ENCODE data around the gene OR6J1. TPM values are rescaled to one million over a fixed set of nuclear protein-coding genes. Genes with fewer than 3 reads are reported as not detected.
"Not testable (repeated sequence)": the region's sequence is repeated elsewhere in the genome, so short reads cannot be mapped to it uniquely, and the experiment has no call there.

Gene OR6J1
- polyA plus RNA-seq, 4 donors: 0.07 to 0.34 (median 0.17) TPM

DNA sequence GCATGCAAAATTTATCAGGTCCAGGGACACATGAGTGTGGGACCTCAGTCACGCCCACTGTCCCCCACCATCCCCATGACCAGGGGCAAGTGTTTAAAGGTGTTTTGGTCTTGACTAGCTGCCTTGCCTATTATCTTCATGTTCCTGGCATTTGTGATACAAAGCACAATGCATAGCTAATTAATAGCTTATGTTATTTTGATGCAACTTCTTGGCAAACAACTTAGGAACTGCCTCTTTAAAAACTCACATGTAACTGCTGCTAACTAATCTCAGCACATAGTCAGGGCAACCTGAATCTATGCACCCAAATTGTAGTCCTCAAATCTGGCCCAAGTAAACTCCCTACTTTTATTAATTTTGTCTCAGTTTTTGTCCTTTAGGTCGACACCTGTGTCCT is 7.4 kb upstream of the OR6J1 start:
- no peak for DNase-seq (ENCODE audit: low read depth in 4 of 4, low spot score in 3 of 4)

- no peak for DNase-seq (ENCODE audit: low read depth in 4 of 4, low spot score in 3 of 4)
Observed at GRCh38 chr14:22650960-22651521, 6.9 kb upstream of the OR6J1 start.

DNA sequence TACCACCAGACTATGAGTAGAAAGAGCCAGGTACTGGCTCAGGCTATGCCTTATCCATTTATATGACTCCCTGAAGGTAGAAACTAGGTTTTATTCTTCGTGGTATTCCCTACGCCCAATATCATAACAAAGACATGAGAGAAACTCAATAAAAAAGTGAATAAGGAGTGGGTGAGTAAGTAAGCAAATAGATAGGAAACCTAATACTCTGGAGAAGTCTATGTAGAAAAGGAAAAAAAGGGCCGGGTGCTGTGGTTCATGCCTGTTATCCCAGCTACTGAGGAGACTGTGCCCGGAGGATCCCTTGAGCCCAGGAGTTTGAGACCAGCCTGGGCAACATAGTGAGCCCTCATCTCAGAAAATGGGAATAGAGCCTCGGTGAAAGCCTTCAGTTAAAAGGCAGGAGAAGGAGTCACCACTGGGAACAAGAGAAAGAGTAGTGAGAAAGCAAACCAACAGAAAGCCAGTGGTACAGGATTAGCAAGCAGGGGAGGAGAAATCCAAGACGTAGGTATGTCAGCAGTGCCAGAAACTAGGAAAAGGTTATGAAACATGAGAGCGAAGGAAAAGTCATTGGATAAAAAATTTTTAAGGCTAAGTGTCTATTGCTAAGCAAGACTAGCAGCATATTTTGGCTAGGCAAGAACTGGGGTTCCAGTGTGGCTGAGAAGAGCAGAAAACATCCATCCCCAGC is 6.0 kb upstream of the OR6J1 start:
- no peak for DNase-seq (ENCODE audit: low read depth in 4 of 4, low spot score in 3 of 4)

DNA sequence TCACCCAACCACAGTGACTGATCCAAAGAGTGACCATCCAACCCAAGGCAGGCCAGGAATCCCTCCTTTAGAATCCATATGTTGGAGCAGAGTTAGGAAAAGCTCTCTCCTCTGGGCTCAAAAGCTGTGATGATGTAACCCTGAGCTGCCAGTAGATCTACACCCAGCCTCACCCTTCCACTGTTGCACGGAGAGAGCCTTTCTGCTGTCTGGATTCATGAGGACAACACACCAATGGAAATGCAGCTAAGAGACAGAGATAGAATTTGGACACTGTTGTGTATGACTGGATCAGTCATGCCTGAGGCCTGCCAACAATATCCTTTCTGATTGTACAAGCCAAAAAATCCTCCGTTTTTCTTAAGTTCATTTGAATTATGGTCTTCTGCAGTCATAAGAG is 4.4 kb upstream of the OR6J1 start:
- DNase-seq (ENCODE audit: low read depth in 4 of 4, low spot score in 3 of 4): no peak

- no peak for DNase-seq (ENCODE audit: low read depth in 4 of 4, low spot score in 3 of 4)
Observed at GRCh38 chr14:22646570-22647254, 2.6 kb upstream of the OR6J1 start.

DNA sequence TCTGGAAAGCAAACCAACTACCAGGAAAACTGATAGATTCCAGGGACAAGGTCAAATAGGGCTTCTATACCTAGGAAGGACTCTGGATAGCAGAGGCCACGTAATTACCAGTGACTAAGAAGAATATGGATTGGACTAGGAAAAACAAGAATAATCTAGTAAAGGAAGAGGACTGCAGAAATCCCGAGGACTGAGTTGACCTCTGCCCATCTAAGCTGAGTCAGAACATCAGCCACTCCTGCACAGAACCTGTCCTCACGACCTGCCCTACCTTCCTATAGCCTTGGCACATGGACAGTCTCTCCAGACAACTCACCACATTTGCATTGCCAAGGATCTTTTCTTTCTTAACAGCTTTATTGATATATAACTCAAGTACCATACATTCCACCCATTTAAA is 2.3 kb downstream of the OR6J1 start:
- no peak for DNase-seq (ENCODE audit: low read depth in 4 of 4, low spot score in 3 of 4)

DNA sequence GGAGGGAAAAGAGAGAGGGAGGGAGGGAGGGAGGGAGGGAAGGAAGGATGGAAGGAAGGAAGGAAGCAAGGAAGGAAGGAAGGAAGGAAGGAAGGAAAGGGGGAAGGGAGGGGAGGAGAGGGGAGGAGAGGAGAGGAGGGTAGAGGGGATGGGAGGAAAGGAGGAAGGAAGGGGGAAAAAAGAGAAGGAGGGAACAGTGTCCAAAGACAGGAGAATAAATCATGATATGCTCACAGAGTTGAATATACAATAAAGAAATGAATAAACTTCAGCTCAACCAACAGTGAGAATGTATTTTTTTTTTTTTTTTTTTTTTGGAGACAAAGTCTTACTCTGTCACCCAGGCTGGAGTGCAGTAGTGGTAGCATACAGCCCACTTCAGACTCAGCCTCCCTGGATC is 4.0 kb downstream of the OR6J1 start:
- no peak for DNase-seq (ENCODE audit: low read depth in 4 of 4, low spot score in 3 of 4)

- not testable (repeated sequence) for DNase-seq (ENCODE audit: low read depth in 4 of 4, low spot score in 3 of 4)
Observed at GRCh38 chr14:22635980-22636379, 8.2 kb downstream of the OR6J1 start.

- DNase-seq (ENCODE audit: low read depth in 4 of 4, low spot score in 3 of 4): no peak
Observed at GRCh38 chr14:22634233-22634900, 9.8 kb downstream of the OR6J1 start.

DNA sequence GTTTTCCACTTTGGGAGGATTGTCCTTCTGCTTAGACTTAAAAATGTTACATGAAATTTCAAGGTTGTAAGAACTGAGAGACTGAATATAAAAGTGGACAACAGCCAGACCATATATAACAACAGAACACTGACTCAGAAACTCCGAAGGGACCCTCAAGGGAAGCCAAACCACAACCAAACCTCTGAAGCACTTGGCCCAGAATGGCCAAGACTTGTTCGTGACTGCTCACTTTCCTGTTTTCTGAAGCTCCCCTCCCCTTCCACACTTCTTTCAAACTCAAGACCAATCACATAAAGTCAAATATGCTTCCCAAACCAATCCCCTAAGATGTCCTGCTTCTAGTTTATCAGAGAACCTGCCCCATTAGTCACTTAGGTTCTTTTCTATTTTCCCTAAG is 13.7 kb downstream of the OR6J1 start:
- no peak for DNase-seq (ENCODE audit: low read depth in 4 of 4, low spot score in 3 of 4)

DNA sequence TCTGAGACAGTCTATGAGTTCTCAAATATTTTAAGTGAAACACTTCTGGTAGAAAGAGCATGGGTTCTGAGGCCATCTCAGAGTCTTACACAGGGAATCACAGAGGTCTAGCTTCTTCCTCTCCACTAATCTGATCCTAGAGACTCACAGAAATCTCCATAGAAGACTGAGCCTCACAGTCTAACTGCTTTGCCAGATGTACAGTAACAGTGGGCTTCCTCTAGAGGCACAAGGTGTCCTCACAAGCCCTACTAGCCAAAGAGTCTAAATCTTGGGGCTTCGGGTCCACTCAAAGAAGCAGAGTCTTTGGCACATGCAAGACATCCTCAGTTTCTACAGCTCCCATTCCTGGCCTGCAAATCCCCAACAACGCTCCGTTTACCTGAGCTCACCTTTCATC is 14.1 kb downstream of the OR6J1 start:
- DNase-seq (ENCODE audit: low read depth in 4 of 4, low spot score in 3 of 4): no peak

GRCh38 chr14:22629361-22629760 is 14.8 kb downstream of the OR6J1 start:
- DNase-seq (ENCODE audit: low read depth in 4 of 4, low spot score in 3 of 4): no peak

GRCh38 chr14:22627506-22628263 is 16.5 kb downstream of the OR6J1 start:
- DNase-seq (ENCODE audit: low read depth in 4 of 4, low spot score in 3 of 4): no peak

GRCh38 chr14:22626590-22626989 is 17.6 kb downstream of the OR6J1 start:
- no peak for DNase-seq (ENCODE audit: low read depth in 4 of 4, low spot score in 3 of 4)

GRCh38 chr14:22623047-22623446 is 21.1 kb downstream of the OR6J1 start:
- DNase-seq (ENCODE audit: low read depth in 4 of 4, low spot score in 3 of 4): no peak

- no peak for DNase-seq (ENCODE audit: low read depth in 4 of 4, low spot score in 3 of 4)
Observed at GRCh38 chr14:22622255-22622654, 21.9 kb downstream of the OR6J1 start.

DNA sequence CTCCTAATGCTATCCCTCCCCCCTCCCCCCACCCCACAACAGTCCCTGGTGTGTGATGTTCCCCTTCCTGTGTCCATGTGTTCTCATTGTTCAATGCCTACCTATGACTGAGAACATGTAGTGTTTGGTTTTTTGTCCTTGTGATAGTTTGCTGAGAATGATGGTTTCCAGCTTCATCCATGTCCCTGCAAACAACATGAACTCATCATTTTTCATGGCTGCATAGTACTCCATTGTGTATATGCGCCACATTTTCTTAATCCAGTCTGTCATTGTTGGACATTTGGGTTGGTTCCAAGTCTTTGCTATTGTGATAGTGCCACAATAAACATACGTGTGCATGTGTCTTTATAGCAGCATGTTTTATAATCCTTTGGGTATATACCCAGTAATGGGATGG is 28.4 kb downstream of the OR6J1 start:
- not testable (repeated sequence) for DNase-seq (ENCODE audit: low read depth in 4 of 4, low spot score in 3 of 4)

GRCh38 chr14:22614240-22614799 is 29.8 kb downstream of the OR6J1 start:
- DNase-seq (ENCODE audit: low read depth in 4 of 4, low spot score in 3 of 4): peak; percentile 58 to 79 (median 69)

DNA sequence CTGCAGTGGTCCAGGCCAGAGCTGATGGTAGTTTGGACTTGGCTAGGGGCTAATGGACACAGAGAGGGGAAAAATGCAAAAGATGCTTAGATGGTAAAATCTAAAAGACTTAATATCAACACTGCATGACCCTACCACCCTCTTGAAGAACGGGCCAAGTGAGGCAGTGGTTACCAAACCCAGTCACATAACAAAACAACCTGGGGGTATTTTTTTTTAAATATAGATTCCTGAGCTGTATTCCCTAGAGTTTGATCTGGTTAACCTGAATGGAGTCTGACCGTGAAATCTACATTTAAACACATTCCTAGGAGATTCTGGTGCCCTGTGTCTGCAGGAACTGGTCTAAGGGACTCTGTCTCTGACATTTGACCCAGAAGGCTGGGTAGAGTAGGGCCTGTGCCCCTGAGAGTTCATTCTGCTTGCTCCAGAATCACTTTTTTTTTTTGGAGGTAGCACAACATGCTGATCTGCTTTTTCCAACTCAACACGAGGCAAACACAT is 30.4 kb downstream of the OR6J1 start:
- DNase-seq (ENCODE audit: low read depth in 4 of 4, low spot score in 3 of 4): no peak

DNA sequence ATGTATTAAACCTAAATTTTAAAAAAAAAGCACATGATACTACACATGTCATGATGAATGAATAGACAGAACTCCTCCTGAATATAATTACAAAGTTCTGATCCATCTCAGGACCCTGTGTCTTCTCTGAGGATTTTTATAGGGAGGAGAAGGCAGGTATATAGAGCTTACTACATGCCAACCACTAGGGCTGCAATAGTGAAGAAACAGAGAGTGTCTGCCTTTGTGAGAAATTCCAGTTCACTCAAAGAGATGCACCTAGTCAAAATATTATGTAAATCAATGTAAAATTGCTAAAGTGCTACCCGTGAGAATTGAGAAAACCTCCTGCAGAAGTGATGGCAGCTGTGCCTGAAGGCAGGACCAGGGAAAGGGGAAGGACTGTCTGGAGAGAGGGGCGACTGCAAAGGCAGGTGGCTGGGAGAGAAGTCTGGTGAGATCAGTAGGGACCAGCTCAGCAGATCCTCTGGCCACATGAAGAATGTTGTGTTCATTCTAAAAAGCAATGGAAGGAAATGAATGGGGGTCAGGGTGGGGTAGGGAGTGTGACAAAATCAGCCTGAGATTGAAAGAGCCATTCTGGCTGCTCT is 31.0 kb downstream of the OR6J1 start:
- no peak for DNase-seq (ENCODE audit: low read depth in 4 of 4, low spot score in 3 of 4)
